Stimulated activated naive CD8-positive, alpha-beta T cell treated with anti-CD3 and anti-CD28 coated beads, Interleukin-15, amount 100 ng/mL, for 72 hours (primary cell): ENCODE measurements around the gene HSPBP1.
A peak's percentile ranks its signal among the peaks of the same experiment; 100 is the strongest.

ENCODE experiments used
- ATAC-seq: fragments of 150-1000 bp; cut with Tn5 transposase; 2 replicates; pipeline ENCODE4 v1.10.0; 2021; ENCODE audit warnings: mild to moderate bottlenecking, moderate library complexity
- DNase-seq, 2 donors: peaks; one replicate each; pipeline ENCODE4 v3.0.0; 2021 to 2022
- H3K27ac Mint-ChIP-seq, 2 donors: one replicate each; pipeline ENCODE4 v1.8.0; 2022; ENCODE audit warnings: mild to moderate bottlenecking in 2 of 2, mixed read lengths in 2 of 2, moderate library complexity in 2 of 2
- H3K27me3 Mint-ChIP-seq: one replicate; pipeline ENCODE4 v1.8.0; 2022; ENCODE audit warnings: mixed read lengths
- H3K4me1 Mint-ChIP-seq: one replicate; pipeline ENCODE4 v1.8.0; 2022; ENCODE audit warnings: mild to moderate bottlenecking, mixed read lengths
- H3K4me3 Mint-ChIP-seq, 2 donors: one replicate each; pipeline ENCODE4 v1.8.0; 2022; ENCODE audit warnings: mild to moderate bottlenecking in 2 of 2, mixed read lengths in 2 of 2, moderate library complexity in 1 of 2
- H3K9me3 Mint-ChIP-seq, 2 donors: one replicate each; pipeline ENCODE4 v1.8.0; 2022; ENCODE audit warnings: mixed read lengths in 2 of 2

The HSPBP1 gene

GRCh38 chr19:55270172-55270942 lies 9.6 kb downstream of the HSPBP1 start:
- Mint-ChIP-seq H3K27ac (peak overlapping the region in 1 of 2 donors; percentile 2), H3K4me3 (no peak overlapping the region), H3K9me3 (peaks cover 6 to 8% of the 10 kb centered on the region in 2 donors), H3K4me1 (no peaks in the 10 kb centered on the region), H3K27me3 (no peaks in the 10 kb centered on the region)
- no peak for DNase-seq
- no peak for ATAC-seq

GRCh38 chr19:55269299-55269698 lies 10.6 kb downstream of the HSPBP1 start:
- no peak overlapping the region for H3K27ac Mint-ChIP-seq
- H3K4me1 Mint-ChIP-seq, result no peaks in the 10 kb centered on the region
- H3K9me3 Mint-ChIP-seq, result peaks cover 6 to 8% of the 10 kb centered on the region in 2 donors
- no peak overlapping the region for H3K4me3 Mint-ChIP-seq
- H3K27me3 Mint-ChIP-seq, result no peaks in the 10 kb centered on the region
- no peak for ATAC-seq
- no peak for DNase-seq

- H3K27ac Mint-ChIP-seq, result no peak overlapping the region
- H3K27me3 Mint-ChIP-seq, result no peaks in the 10 kb centered on the region
- ATAC-seq (no peak), DNase-seq (no peak)
- peaks cover 6 to 8% of the 10 kb centered on the region in 2 donors for H3K9me3 Mint-ChIP-seq
- H3K4me1 Mint-ChIP-seq, result no peaks in the 10 kb centered on the region
- no peak overlapping the region for H3K4me3 Mint-ChIP-seq
Observed at GRCh38 chr19:55266840-55267239, 13.1 kb downstream of the HSPBP1 start.

GRCh38 chr19:55266404-55266803 lies 13.5 kb downstream of the HSPBP1 start:
- H3K4me3 Mint-ChIP-seq, result no peak overlapping the region
- H3K9me3 Mint-ChIP-seq, result peaks cover 6 to 8% of the 10 kb centered on the region in 2 donors
- no peak for ATAC-seq
- no peaks in the 10 kb centered on the region for H3K27me3 Mint-ChIP-seq
- DNase-seq, result no peak
- peak overlapping the region in 1 of 2 donors; percentile 0 for H3K27ac Mint-ChIP-seq
- no peaks in the 10 kb centered on the region for H3K4me1 Mint-ChIP-seq

- H3K4me3 Mint-ChIP-seq, result no peak overlapping the region
- no peak for DNase-seq
- no peak for ATAC-seq
- H3K9me3 Mint-ChIP-seq, result peaks cover 6 to 8% of the 10 kb centered on the region in 2 donors
- no peaks in the 10 kb centered on the region for H3K27me3 Mint-ChIP-seq
- H3K4me1 Mint-ChIP-seq, result no peaks in the 10 kb centered on the region
- H3K27ac Mint-ChIP-seq, result no peak overlapping the region
Observed at GRCh38 chr19:55265723-55266386, 14.1 kb downstream of the HSPBP1 start.

GRCh38 chr19:55265173-55265572 lies 14.7 kb downstream of the HSPBP1 start:
- no peaks in the 10 kb centered on the region for H3K27me3 Mint-ChIP-seq
- H3K4me3 Mint-ChIP-seq, result no peak overlapping the region
- peaks cover 4% of the 10 kb centered on the region for H3K4me1 Mint-ChIP-seq
- H3K27ac Mint-ChIP-seq, result no peak overlapping the region
- ATAC-seq (no peak), DNase-seq (no peak)
- peaks cover 6 to 8% of the 10 kb centered on the region in 2 donors for H3K9me3 Mint-ChIP-seq

- Mint-ChIP-seq H3K9me3 (peaks cover 6 to 8% of the 10 kb centered on the region in 2 donors), H3K27me3 (no peaks in the 10 kb centered on the region), H3K27ac (no peak overlapping the region), H3K4me3 (no peak overlapping the region), H3K4me1 (peaks cover 10% of the 10 kb centered on the region)
- DNase-seq, result no peak
- ATAC-seq, result no peak
Observed at GRCh38 chr19:55264531-55264930, 15.4 kb downstream of the HSPBP1 start.

GRCh38 chr19:55262359-55262758 lies 17.6 kb downstream of the HSPBP1 start:
- Mint-ChIP-seq H3K27me3 (no peaks in the 10 kb centered on the region), H3K9me3 (peaks cover 6 to 8% of the 10 kb centered on the region in 2 donors), H3K27ac (no peak overlapping the region), H3K4me1 (peaks cover 15% of the 10 kb centered on the region), H3K4me3 (no peak overlapping the region)
- DNase-seq (no peak), ATAC-seq (no peak)

- no peak overlapping the region for H3K4me3 Mint-ChIP-seq
- no peak for DNase-seq
- peaks cover 6 to 7% of the 10 kb centered on the region in 2 donors for H3K9me3 Mint-ChIP-seq
- H3K27ac Mint-ChIP-seq, result no peak overlapping the region
- peaks cover 22% of the 10 kb centered on the region for H3K4me1 Mint-ChIP-seq
- ATAC-seq, result no peak
- H3K27me3 Mint-ChIP-seq, result no peaks in the 10 kb centered on the region
Observed at GRCh38 chr19:55261671-55262126, 18.2 kb downstream of the HSPBP1 start.

- peaks cover 37% of the 10 kb centered on the region for H3K4me1 Mint-ChIP-seq
- H3K27me3 Mint-ChIP-seq, result no peaks in the 10 kb centered on the region
- H3K27ac Mint-ChIP-seq, result peak overlapping the region; percentile 99
- no peaks in the 10 kb centered on the region for H3K9me3 Mint-ChIP-seq
- DNase-seq (no peak), ATAC-seq (no peak)
- peak overlapping the region; percentile 92 to 97 for H3K4me3 Mint-ChIP-seq
Observed at GRCh38 chr19:55259540-55260210, 20.2 kb downstream of the HSPBP1 start.

- DNase-seq, result peak; percentile 99
- no peaks in the 10 kb centered on the region for H3K9me3 Mint-ChIP-seq
- H3K4me1 Mint-ChIP-seq, result peaks cover 37% of the 10 kb centered on the region
- H3K27ac Mint-ChIP-seq, result peak within 1 kb of the TSS; percentile 99
- peak; percentile 80 for ATAC-seq
- peak within 1 kb of the TSS; percentile 97 to 99 for H3K4me3 Mint-ChIP-seq
- no peaks in the 10 kb centered on the region for H3K27me3 Mint-ChIP-seq
Observed at GRCh38 chr19:55258828-55259539, 20.9 kb downstream of the HSPBP1 start, which contains the start of gene PPP6R1. PPP6R1 (minus strand) TSS chr19:55259017; CDS start chr19:55247103, 11,914 bp downstream.

- H3K4me1 Mint-ChIP-seq, result peaks cover 43% of the 10 kb centered on the region
- no peaks in the 10 kb centered on the region for H3K27me3 Mint-ChIP-seq
- peak overlapping the region; percentile 92 to 97 for H3K4me3 Mint-ChIP-seq
- H3K9me3 Mint-ChIP-seq, result no peaks in the 10 kb centered on the region
- ATAC-seq, result peak; percentile 5
- no peak for DNase-seq
- H3K27ac Mint-ChIP-seq, result peak overlapping the region in 1 of 2 donors; percentile 99
Observed at GRCh38 chr19:55258476-55258827, 21.5 kb downstream of the HSPBP1 start.

- no peak for ATAC-seq
- Mint-ChIP-seq H3K9me3 (no peaks in the 10 kb centered on the region), H3K27ac (peak overlapping the region; percentile 97 to 98), H3K4me3 (peak overlapping the region; percentile 97 to 99), H3K4me1 (peaks cover 50% of the 10 kb centered on the region), H3K27me3 (no peaks in the 10 kb centered on the region)
- DNase-seq, result peak; percentile 35 to 43
Observed at GRCh38 chr19:55257461-55258420, 22.2 kb downstream of the HSPBP1 start.
